ENCODE data around the gene NUDCD3.

The NUDCD3 gene

DNA sequence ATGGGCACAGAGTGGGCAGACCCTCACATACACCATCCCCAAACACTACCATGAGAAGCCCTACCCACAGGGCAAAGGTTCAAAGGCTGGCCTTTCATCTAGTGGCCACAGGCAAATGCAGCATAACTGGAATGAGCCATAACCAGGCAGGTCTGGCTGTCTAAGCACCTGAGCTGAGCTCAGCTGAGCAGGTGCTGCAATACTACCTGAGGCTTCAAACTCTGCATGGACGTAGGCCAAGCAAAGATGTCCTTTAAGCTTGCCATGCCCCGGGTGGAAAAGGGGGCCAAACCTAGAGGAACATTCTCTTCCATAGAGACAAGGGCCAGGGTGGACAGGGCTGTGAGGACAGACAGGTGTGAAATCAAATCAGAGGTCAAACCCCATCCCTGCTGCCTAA lies 99.8 kb downstream of the NUDCD3 start:
- Histone ChIP-seq H3K79me1 (ENCODE audit: low read length) (no peaks in the 10 kb centered on the region), H3K79me2 (ENCODE audit: control insufficient read depth, insufficient read depth, low read length, poor library complexity) (no peaks in the 10 kb centered on the region), H3K9me3 (ENCODE audit: insufficient read depth, low read depth, low read length) (no peaks in the 10 kb centered on the region), H2AK5ac (ENCODE audit: low read length) (no peak overlapping the region), H2BK120ac (ENCODE audit: insufficient read depth, low read length, poor library complexity) (no peak overlapping the region), H4K8ac (ENCODE audit: low read depth, low read length) (no peak overlapping the region), H3K14ac (ENCODE audit: low read length) (no peak overlapping the region), H3K9ac (ENCODE audit: low read length) (no peak overlapping the region), H3K18ac (ENCODE audit: low read length) (no peak overlapping the region), H3K27ac (ENCODE audit: low read depth, low read length) (no peak overlapping the region), H3K4me2 (ENCODE audit: low read length) (no peak overlapping the region), H2AFZ (ENCODE audit: insufficient read depth, low read length, poor library complexity) (no peak overlapping the region), H2BK12ac (ENCODE audit: low read length) (no peak overlapping the region), H3K36me3 (ENCODE audit: control insufficient read depth in 1 of 2, insufficient read depth in 2 of 2, low read length in 2 of 2) (peaks cover 39 to 58% of the 10 kb centered on the region in 2 experiments), H3K4ac (ENCODE audit: low read depth, low read length) (no peak overlapping the region), H4K91ac (ENCODE audit: low read depth, low read length) (no peak overlapping the region), H3K4me3 (ENCODE audit: low read depth, low read length) (no peak overlapping the region), H4K12ac (ENCODE audit: low read depth, low read length) (no peak overlapping the region), H3K4me1 (ENCODE audit: control insufficient read depth in 1 of 2, insufficient read depth in 2 of 2, low read length in 2 of 2) (no peaks in the 10 kb centered on the region), H3K27me3 (ENCODE audit: insufficient read depth, low read length) (no peaks in the 10 kb centered on the region), H2BK5ac (ENCODE audit: low read depth, low read length, poor library complexity) (no peak overlapping the region), H3K23ac (ENCODE audit: low read length) (no peak overlapping the region)
- DNase-seq = no peak
- WGBS (ENCODE audit: extremely low coverage, insufficient coverage, insufficient read length) = no CpG with 5 or more reads among the region's 2 CpGs

DNA sequence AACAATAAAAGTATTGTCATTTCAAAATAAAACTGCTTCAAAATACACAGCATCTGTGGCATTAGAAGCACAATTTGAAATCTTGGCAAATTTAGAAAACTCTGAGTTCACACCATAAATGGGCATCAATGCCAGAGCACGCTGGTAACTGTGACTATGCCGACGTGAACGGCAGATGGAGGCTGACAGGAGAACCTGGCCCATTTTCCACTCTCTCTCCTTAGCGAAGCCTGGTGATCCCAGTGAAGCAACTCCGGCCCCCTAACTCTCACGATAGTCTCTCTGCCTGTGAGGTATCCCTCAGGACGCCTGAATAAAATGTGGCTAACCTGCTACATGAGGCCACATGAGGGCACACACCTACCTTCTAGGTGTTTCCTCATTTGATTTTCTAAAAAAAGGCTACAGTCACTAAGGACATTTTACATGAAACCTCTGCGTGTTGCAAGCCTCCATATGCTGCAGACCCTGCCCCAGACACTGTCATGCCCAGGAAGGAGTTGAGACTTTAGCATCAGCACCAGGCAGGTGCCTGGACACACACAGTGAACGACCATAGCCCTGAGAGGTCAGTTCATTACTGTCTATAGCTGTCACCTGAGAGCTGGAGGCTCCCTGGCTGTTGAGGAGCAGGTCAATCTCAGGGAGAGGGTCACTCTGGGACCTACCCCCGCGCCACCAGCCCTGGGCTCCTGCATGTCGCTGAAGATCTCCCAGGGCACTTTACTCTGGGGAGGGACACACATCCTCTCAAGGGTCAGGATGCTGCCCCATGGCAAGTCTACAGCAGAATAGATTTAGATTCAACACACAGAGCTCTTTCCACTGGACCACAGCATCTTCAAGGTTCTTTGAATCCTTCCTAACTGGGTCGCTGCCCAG lies 102.1 kb downstream of the NUDCD3 start:
- WGBS (ENCODE audit: extremely low coverage, insufficient coverage, insufficient read length) = no CpG with 5 or more reads among the region's 14 CpGs
- Histone ChIP-seq H3K27me3 (ENCODE audit: insufficient read depth, low read length) (no peaks in the 10 kb centered on the region), H3K9ac (ENCODE audit: low read length) (no peak overlapping the region), H3K18ac (ENCODE audit: low read length) (no peak overlapping the region), H2BK120ac (ENCODE audit: insufficient read depth, low read length, poor library complexity) (no peak overlapping the region), H4K91ac (ENCODE audit: low read depth, low read length) (no peak overlapping the region), H3K27ac (ENCODE audit: low read depth, low read length) (no peak overlapping the region), H2BK12ac (ENCODE audit: low read length) (no peak overlapping the region), H3K79me2 (ENCODE audit: control insufficient read depth, insufficient read depth, low read length, poor library complexity) (no peaks in the 10 kb centered on the region), H3K23ac (ENCODE audit: low read length) (no peak overlapping the region), H2BK5ac (ENCODE audit: low read depth, low read length, poor library complexity) (no peak overlapping the region), H3K4me1 (ENCODE audit: control insufficient read depth in 1 of 2, insufficient read depth in 2 of 2, low read length in 2 of 2) (no peaks in the 10 kb centered on the region), H3K9me3 (ENCODE audit: insufficient read depth, low read depth, low read length) (no peaks in the 10 kb centered on the region), H3K4me2 (ENCODE audit: low read length) (no peak overlapping the region), H3K79me1 (ENCODE audit: low read length) (no peaks in the 10 kb centered on the region), H4K12ac (ENCODE audit: low read depth, low read length) (no peak overlapping the region), H3K4me3 (ENCODE audit: low read depth, low read length) (no peak overlapping the region), H3K4ac (ENCODE audit: low read depth, low read length) (no peak overlapping the region), H3K36me3 (ENCODE audit: control insufficient read depth in 1 of 2, insufficient read depth in 2 of 2, low read length in 2 of 2) (peaks cover 57 to 73% of the 10 kb centered on the region in 2 experiments), H4K8ac (ENCODE audit: low read depth, low read length) (no peak overlapping the region), H2AFZ (ENCODE audit: insufficient read depth, low read length, poor library complexity) (no peak overlapping the region), H3K14ac (ENCODE audit: low read length) (no peak overlapping the region), H2AK5ac (ENCODE audit: low read length) (no peak overlapping the region)
- no peak for DNase-seq

DNA sequence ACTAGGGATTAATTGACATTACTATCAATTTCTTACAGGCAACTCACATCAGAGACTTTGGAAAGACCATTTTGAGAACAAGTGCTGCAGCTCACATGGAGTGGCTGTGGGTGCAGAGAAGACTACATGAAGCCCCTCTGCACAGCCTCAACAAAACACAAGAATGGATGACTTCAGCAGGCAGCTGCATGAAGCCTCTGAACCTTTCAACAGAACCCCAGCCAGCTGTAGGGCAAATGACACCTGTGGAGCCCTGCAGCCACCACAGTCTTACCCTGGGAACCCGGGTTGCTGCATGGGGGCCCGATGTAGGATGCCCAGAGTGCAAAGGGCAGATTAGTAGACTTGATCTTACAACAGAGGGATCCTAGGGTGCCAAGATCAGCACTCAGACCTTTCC lies 103.1 kb downstream of the NUDCD3 start:
- DNase-seq = no peak
- Histone ChIP-seq H2BK5ac (ENCODE audit: low read depth, low read length, poor library complexity) (no peak overlapping the region), H3K4me2 (ENCODE audit: low read length) (no peak overlapping the region), H3K18ac (ENCODE audit: low read length) (no peak overlapping the region), H3K36me3 (ENCODE audit: control insufficient read depth in 1 of 2, insufficient read depth in 2 of 2, low read length in 2 of 2) (peaks cover 53 to 79% of the 10 kb centered on the region in 2 experiments), H3K79me1 (ENCODE audit: low read length) (no peaks in the 10 kb centered on the region), H3K4me1 (ENCODE audit: control insufficient read depth in 1 of 2, insufficient read depth in 2 of 2, low read length in 2 of 2) (no peaks in the 10 kb centered on the region), H4K8ac (ENCODE audit: low read depth, low read length) (no peak overlapping the region), H3K79me2 (ENCODE audit: control insufficient read depth, insufficient read depth, low read length, poor library complexity) (no peaks in the 10 kb centered on the region), H2BK12ac (ENCODE audit: low read length) (no peak overlapping the region), H4K12ac (ENCODE audit: low read depth, low read length) (no peak overlapping the region), H2AFZ (ENCODE audit: insufficient read depth, low read length, poor library complexity) (no peak overlapping the region), H3K14ac (ENCODE audit: low read length) (no peak overlapping the region), H2BK120ac (ENCODE audit: insufficient read depth, low read length, poor library complexity) (no peak overlapping the region), H3K9ac (ENCODE audit: low read length) (no peak overlapping the region), H4K91ac (ENCODE audit: low read depth, low read length) (no peak overlapping the region), H3K4me3 (ENCODE audit: low read depth, low read length) (no peak overlapping the region), H3K23ac (ENCODE audit: low read length) (no peak overlapping the region), H3K4ac (ENCODE audit: low read depth, low read length) (no peak overlapping the region), H3K9me3 (ENCODE audit: insufficient read depth, low read depth, low read length) (no peaks in the 10 kb centered on the region), H3K27me3 (ENCODE audit: insufficient read depth, low read length) (no peaks in the 10 kb centered on the region), H3K27ac (ENCODE audit: low read depth, low read length) (no peak overlapping the region), H2AK5ac (ENCODE audit: low read length) (no peak overlapping the region)
- no CpG with 5 or more reads among the region's 2 CpGs for WGBS (ENCODE audit: extremely low coverage, insufficient coverage, insufficient read length)

DNA sequence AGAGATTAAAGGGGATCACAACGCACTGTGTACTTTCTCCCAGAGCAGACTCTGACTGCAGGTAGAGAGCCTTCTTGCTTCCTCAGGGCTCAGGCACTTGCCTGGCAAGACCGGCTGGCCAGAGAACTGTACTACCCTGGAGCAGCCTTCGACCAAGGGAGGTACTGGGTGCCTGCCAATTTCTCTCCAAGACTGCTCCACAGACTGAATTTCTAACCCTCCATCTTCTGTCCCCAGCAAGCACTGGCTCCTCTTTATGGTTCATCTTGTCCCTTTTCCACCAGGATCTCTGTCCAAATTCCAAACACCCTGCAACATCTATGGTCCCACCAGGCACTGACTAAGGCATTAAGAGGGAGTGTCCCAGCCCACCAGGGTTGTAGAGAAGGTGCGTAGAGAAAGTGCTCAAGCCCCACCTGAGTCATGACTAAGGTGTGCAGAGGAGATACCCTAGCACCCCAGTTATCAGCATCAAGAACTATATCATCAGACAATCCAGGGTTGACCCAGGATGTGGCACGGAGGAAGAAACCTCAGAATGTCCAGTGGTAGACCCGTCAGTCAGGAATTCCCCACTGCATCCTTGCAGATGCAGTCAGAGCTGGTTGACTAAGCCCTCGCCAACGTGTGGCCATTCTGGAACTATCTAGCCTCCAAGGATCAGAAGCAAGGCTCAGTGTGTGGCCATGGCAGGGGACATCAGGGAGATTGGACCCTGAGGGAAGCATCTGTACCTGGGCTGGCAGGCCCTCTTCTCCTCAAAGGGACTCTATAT lies 104.1 kb downstream of the NUDCD3 start:
- no peak overlapping the region for H3K4me2 ChIP-seq (ENCODE audit: low read length)
- H3K23ac ChIP-seq (ENCODE audit: low read length) = no peak overlapping the region
- no peak overlapping the region for H2AFZ ChIP-seq (ENCODE audit: insufficient read depth, low read length, poor library complexity)
- no peak overlapping the region for H3K27ac ChIP-seq (ENCODE audit: low read depth, low read length)
- no peaks in the 10 kb centered on the region for H3K9me3 ChIP-seq (ENCODE audit: insufficient read depth, low read depth, low read length)
- H2BK5ac ChIP-seq (ENCODE audit: low read depth, low read length, poor library complexity) = no peak overlapping the region
- WGBS (ENCODE audit: extremely low coverage, insufficient coverage, insufficient read length) = no CpG with 5 or more reads among the region's 8 CpGs
- no peak overlapping the region for H2AK5ac ChIP-seq (ENCODE audit: low read length)
- no peak overlapping the region for H3K4ac ChIP-seq (ENCODE audit: low read depth, low read length)
- H3K9ac ChIP-seq (ENCODE audit: low read length) = no peak overlapping the region
- H3K36me3 ChIP-seq (ENCODE audit: control insufficient read depth in 1 of 2, insufficient read depth in 2 of 2, low read length in 2 of 2) = peaks cover 48 to 73% of the 10 kb centered on the region in 2 experiments
- no peak overlapping the region for H4K91ac ChIP-seq (ENCODE audit: low read depth, low read length)
- no peak overlapping the region for H3K14ac ChIP-seq (ENCODE audit: low read length)
- H3K27me3 ChIP-seq (ENCODE audit: insufficient read depth, low read length) = no peaks in the 10 kb centered on the region
- no peaks in the 10 kb centered on the region for H3K79me1 ChIP-seq (ENCODE audit: low read length)
- H2BK12ac ChIP-seq (ENCODE audit: low read length) = no peak overlapping the region
- no peak overlapping the region for H4K12ac ChIP-seq (ENCODE audit: low read depth, low read length)
- no peak for DNase-seq
- no peaks in the 10 kb centered on the region for H3K4me1 ChIP-seq (ENCODE audit: control insufficient read depth in 1 of 2, insufficient read depth in 2 of 2, low read length in 2 of 2)
- no peak overlapping the region for H3K18ac ChIP-seq (ENCODE audit: low read length)
- H3K4me3 ChIP-seq (ENCODE audit: low read depth, low read length) = no peak overlapping the region
- H4K8ac ChIP-seq (ENCODE audit: low read depth, low read length) = no peak overlapping the region
- no peaks in the 10 kb centered on the region for H3K79me2 ChIP-seq (ENCODE audit: control insufficient read depth, insufficient read depth, low read length, poor library complexity)
- no peak overlapping the region for H2BK120ac ChIP-seq (ENCODE audit: insufficient read depth, low read length, poor library complexity)
